ENCODE results near the gene HMGCS2. TPM values are rescaled to one million over a fixed set of nuclear protein-coding genes. Genes with fewer than 3 reads are reported as not detected.

Gene HMGCS2
- polyA plus RNA-seq, 10 donors: 0.11 to 0.76 (median 0.15) TPM; not detected in 5

DNA sequence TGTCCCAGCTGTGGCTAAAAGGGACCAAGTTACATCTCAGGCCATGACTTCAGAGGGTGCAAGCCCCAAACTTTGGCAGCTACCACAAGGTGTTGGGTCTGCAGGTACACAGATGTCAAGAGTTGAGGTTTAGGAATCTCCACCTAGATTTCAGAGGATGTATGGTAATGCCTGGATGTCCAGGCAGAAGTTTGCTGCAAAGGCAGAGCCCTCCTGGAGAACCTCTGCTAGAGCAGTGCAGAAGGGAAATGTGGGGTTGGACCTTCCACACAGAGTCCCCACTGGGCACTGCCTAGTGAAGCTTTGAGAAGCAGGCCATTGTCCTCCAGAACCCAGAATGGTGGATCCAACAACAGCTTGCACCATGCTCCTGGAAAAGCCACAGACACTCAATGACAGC lies 67.0 kb downstream of the HMGCS2 start:
- DNase-seq: no peak

DNA sequence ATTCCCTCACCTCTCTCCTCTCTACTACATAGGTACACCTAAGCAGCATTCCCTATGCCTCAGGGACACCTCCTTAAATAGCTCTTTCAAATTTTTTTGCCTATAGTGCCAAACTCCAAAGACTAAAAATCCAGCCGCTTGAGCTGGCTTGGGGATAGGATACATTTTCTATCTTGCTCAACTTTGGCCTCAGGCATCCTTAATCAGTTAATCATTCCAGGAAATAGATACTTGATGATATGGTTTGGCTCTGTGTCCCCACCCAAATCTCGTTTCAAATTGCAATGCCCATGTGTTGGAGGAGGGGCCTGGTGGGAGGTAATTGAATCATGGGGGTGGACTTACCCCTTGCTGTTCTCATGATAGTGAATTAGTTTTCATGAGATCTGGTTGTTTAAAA lies 68.4 kb downstream of the HMGCS2 start:
- no peak for DNase-seq

Other genes with a start within 250 kb of the HMGCS2 start
- 10 to 100 TPM in 6 of 10 donors, 1 to 10 TPM in 4; 7.9 to 12.5 (median 10.8) TPM for gene ZNF697, start 120.6 kb downstream of the HMGCS2 start, polyA plus RNA-seq (ENCODE audit: insufficient read length in 10 of 10)
- gene PHGDH, start 57.0 kb downstream of the HMGCS2 start, polyA plus RNA-seq (ENCODE audit: insufficient read length in 10 of 10): 100 to 1,000 TPM in 1 of 10 donors, 10 to 100 TPM in 9; 54.5 to 120 (median 70.8) TPM
- gene REG4, start 42.6 kb upstream of the HMGCS2 start, polyA plus RNA-seq (ENCODE audit: insufficient read length in 10 of 10): not detected
- gene ADAM30, start 127.6 kb upstream of the HMGCS2 start, polyA plus RNA-seq (ENCODE audit: insufficient read length in 10 of 10): not detected

Data from muscle of back (tissue), 11 donors.